ENCODE data around the gene CTSE. TPM values are rescaled to one million over a fixed set of nuclear protein-coding genes. Genes with fewer than 3 reads are reported as not detected.

CTSE gene
- total and polyA plus RNA-seq, 2 of the 13 experiments (the other 11 are each of a cell fraction or from before 2014, with no cell fraction given) = 0.50 to 0.69 TPM

GRCh38 chr1:206048582-206048981, 24.9 kb upstream of the CTSE start (continued):
- TF ChIP-seq TARDBP (CRISPR knock-in tag; IDR thresholded peaks at IDR 0.05) (0 out of 2 replicates have a peak, but pooled peaks have one; percentile 24), PBX3 (CRISPR knock-in tag; IDR thresholded peaks at IDR 0.05; ENCODE audit: borderline replicate concordance) (no peak), ZNF331 (CRISPR knock-in tag; IDR thresholded peaks at IDR 0.05) (peak; percentile 63; the same call in 1 of the 2 replicates), HDAC6 (IDR thresholded peaks at IDR 0.05; ENCODE audit: low read depth, low read length) (no peak), SOX5 (CRISPR knock-in tag; IDR thresholded peaks at IDR 0.05; ENCODE audit: borderline replicate concordance) (peak; percentile 54; the same call in 1 of the 2 replicates), DR1 (CRISPR knock-in tag; IDR thresholded peaks at IDR 0.05) (no peak), CREM (IDR thresholded peaks at IDR 0.05) (peak; percentile 38; the same call in 1 of the 2 replicates), CREM (CRISPR knock-in tag; IDR thresholded peaks at IDR 0.05) (no peak), ISX (CRISPR knock-in tag; conservative IDR thresholded peaks at IDR 0.05) (no peak), HOXA5 (CRISPR knock-in tag; IDR thresholded peaks at IDR 0.05) (peak; percentile 55; the same call in 1 of the 2 replicates), NCOR1 (IDR thresholded peaks at IDR 0.05; ENCODE audit: borderline replicate concordance, low read length) (peak; percentile 91), ZNF574 (CRISPR knock-in tag; IDR thresholded peaks at IDR 0.05) (peak; percentile 66), KMT2A (CRISPR knock-in tag; IDR thresholded peaks at IDR 0.05) (0 out of 2 replicates have a peak, but pooled peaks have one; percentile 43), HOXA3 (CRISPR knock-in tag; IDR thresholded peaks at IDR 0.05) (peak; percentile 47; the same call in 1 of the 2 replicates), ZMYM3 (CRISPR knock-in tag; IDR thresholded peaks at IDR 0.05) (0 out of 2 replicates have a peak, but pooled peaks have one; percentile 19), ZNF768 (CRISPR knock-in tag; IDR thresholded peaks at IDR 0.05) (0 out of 2 replicates have a peak, but pooled peaks have one; percentile 20), KDM4B (CRISPR knock-in tag; IDR thresholded peaks at IDR 0.05) (no peak), ASH2L (IDR thresholded peaks at IDR 0.05; ENCODE audit: insufficient read length, low read depth, low read length) (peak; percentile 39), ZXDC (CRISPR knock-in tag; IDR thresholded peaks at IDR 0.05) (no peak), ATF3 (CRISPR knock-in tag; IDR thresholded peaks at IDR 0.05) (peak; percentile 85), POLR2A (IDR thresholded peaks at IDR 0.05; ENCODE audit: insufficient read depth in 1 of 2, low read depth in 2 of 2, low read length in 2 of 2) (peak in 1 of 2 experiments; percentile 45; a peak in 1 of 4 replicates), PATZ1 (CRISPR knock-in tag; IDR thresholded peaks at IDR 0.05) (peak; percentile 68; the same call in 1 of the 2 replicates), GZF1 (CRISPR knock-in tag; IDR thresholded peaks at IDR 0.05) (no peak)

Measured in HepG2 (cell line).